HepG2 (cell line): Measurements from ENCODE around the gene GMPPA. TPM values are rescaled to one million over a fixed set of nuclear protein-coding genes. Genes with fewer than 3 reads are reported as not detected.

ENCODE experiments used
- ARNT ChIP-seq: fragments of 450-650 bp; IDR thresholded peaks from 2 replicates; pipeline ENCODE4 v1.6.1; 2017
- CEBPG ChIP-seq: IDR thresholded peaks from 2 replicates; pipeline ENCODE4 v1.6.1; 2016
- EEA1 ChIP-seq: sonication (generic); formaldehyde crosslinking; IDR thresholded peaks from 2 replicates; pipeline ENCODE4 v1.5.1; 2020; ENCODE audit warnings: mild to moderate bottlenecking, missing genetic modification reagents, borderline replicate concordance
- FOXO4 ChIP-seq: sonication (generic); formaldehyde crosslinking; conservative IDR thresholded peaks from 2 replicates; pipeline ENCODE4 v1.8.1; 2023; ENCODE audit warnings: missing genetic modification reagents
- HMG20B ChIP-seq: conservative IDR thresholded peaks from 2 replicates; pipeline ENCODE4 v1.6.1; 2016; ENCODE audit warnings: missing genetic modification reagents, missing compliant biosample characterization
- HNRNPL ChIP-seq: fragments of 200-400 bp; formaldehyde crosslinking; IDR thresholded peaks from 2 replicates; pipeline ENCODE4 v1.6.1; 2017; ENCODE audit warnings: mild to moderate bottlenecking, low read depth, low read length
- HOXA9 ChIP-seq: sonication (generic); formaldehyde crosslinking; IDR thresholded peaks from 2 replicates; pipeline ENCODE4 v1.8.1; 2022; ENCODE audit warnings: missing genetic modification reagents, mild to moderate bottlenecking, moderate library complexity, borderline replicate concordance
- JDP2 ChIP-seq: sonication (generic); formaldehyde crosslinking; IDR thresholded peaks from 2 replicates; pipeline ENCODE4 v1.8.1; 2022; ENCODE audit warnings: missing genetic modification reagents, borderline replicate concordance
- PAWR ChIP-seq: sonication (generic); formaldehyde crosslinking; IDR thresholded peaks from 2 replicates; pipeline ENCODE4 v1.4.0; 2020; ENCODE audit warnings: missing genetic modification reagents, mild to moderate bottlenecking, borderline replicate concordance
- PHF21A ChIP-seq: sonication (generic); formaldehyde crosslinking; IDR thresholded peaks from 2 replicates; pipeline ENCODE4 v1.5.0; 2020; ENCODE audit warnings: mild to moderate bottlenecking, missing genetic modification reagents
- PHF5A ChIP-seq: IDR thresholded peaks from one replicate; pipeline ENCODE4 v1.6.1; 2018; ENCODE audit warnings: low read depth, missing genetic modification reagents; ENCODE audit not compliant: unreplicated experiment
- POLR2AphosphoS2 ChIP-seq: IDR thresholded peaks from 2 replicates; pipeline ENCODE4 v1.6.1; 2011; ENCODE audit warnings: low read depth, low read length, improper control_type of control experiment
- SAFB2 ChIP-seq: sonication (generic); formaldehyde crosslinking; IDR thresholded peaks from 2 replicates; pipeline ENCODE4 v1.5.1; 2020; ENCODE audit warnings: missing genetic modification reagents, low read depth, mild to moderate bottlenecking, borderline replicate concordance
- SKI ChIP-seq: fragments of 450-650 bp; IDR thresholded peaks from one replicate; pipeline ENCODE4 v1.6.1; 2018; ENCODE audit warnings: mild to moderate bottlenecking; ENCODE audit not compliant: partially characterized antibody
- TCF12 ChIP-seq, 2 experiments: fragments of 450-650 bp in 1 of 2; sonication (generic) in 1 of 2; formaldehyde crosslinking in 1 of 2; IDR thresholded peaks; 2 replicates each; pipeline versions ENCODE4 v1.6.1 to v1.8.0; 2017 to 2022; ENCODE audit warnings: antibody characterized with exemption in 1 of 2, mild to moderate bottlenecking in 1 of 2, missing genetic modification reagents in 1 of 2, moderate library complexity in 1 of 2
- ZKSCAN1 ChIP-seq: fragments of 150-350 bp; IDR thresholded peaks from 2 replicates; pipeline ENCODE4 v1.6.1; 2014; ENCODE audit warnings: low read length
- ZMAT5 ChIP-seq: sonication (generic); formaldehyde crosslinking; IDR thresholded peaks from 2 replicates; pipeline ENCODE4 v1.5.0; 2020; ENCODE audit warnings: mild to moderate bottlenecking, low read depth, missing genetic modification reagents, borderline replicate concordance
- ZNF224 ChIP-seq: sonication (generic); formaldehyde crosslinking; IDR thresholded peaks from 2 replicates; pipeline ENCODE4 v1.5.0; 2020; ENCODE audit warnings: mild to moderate bottlenecking, missing genetic modification reagents
- ZNF570 ChIP-seq: sonication (generic); formaldehyde crosslinking; IDR thresholded peaks from 2 replicates; pipeline ENCODE4 v1.4.0; 2020; ENCODE audit warnings: mild to moderate bottlenecking, missing genetic modification reagents, borderline replicate concordance
- ZNF740 ChIP-seq: sonication (generic); formaldehyde crosslinking; IDR thresholded peaks from 2 replicates; pipeline ENCODE4 v1.4.0; 2020; ENCODE audit warnings: missing genetic modification reagents
- ZNF788 ChIP-seq: sonication (generic); formaldehyde crosslinking; IDR thresholded peaks from 2 replicates; pipeline ENCODE4 v1.5.0; 2020; ENCODE audit warnings: mild to moderate bottlenecking, missing genetic modification reagents, borderline replicate concordance
- ZNF790 ChIP-seq: sonication (generic); formaldehyde crosslinking; IDR thresholded peaks from 2 replicates; pipeline ENCODE4 v1.8.0; 2022; ENCODE audit warnings: missing genetic modification reagents, mild to moderate bottlenecking, borderline replicate concordance
- polyA plus RNA-seq, 8 experiments: library from polyadenylated mRNA; depleted of rRNA in 3 of 8; stranded (reverse) in 7 of 8; unstranded in 1 of 8; fragments of >200 nt; fragmentation: Illumina TruSeq in 4 of 8; extraction: Trizol in 4 of 8; gene quantifications; 2 replicates each; pipeline versions ENCODE4 v1.2.1 to v1.2.3, GENCODE V29; 2011 to 2016; ENCODE audit warnings: low read depth in 4 of 8, missing spikeins in 1 of 8, mixed read lengths in 1 of 8; ENCODE audit not compliant: insufficient read depth in 1 of 8
- total RNA-seq, 5 experiments: library from RNA; depleted of rRNA; stranded (reverse); fragments of >200 nt; fragmentation: Illumina TruSeq; extraction: Trizol; gene quantifications; 2 replicates each; pipeline ENCODE4 v1.2.3, GENCODE V29; 2016; ENCODE audit warnings: low read depth in 1 of 5
- TF ChIP-seq, protein P1 (sequence below): IDR thresholded peaks from 2 replicates; pipeline ENCODE4 v1.6.1; 2012; ENCODE audit warnings: low read depth, low read length, improper control_type of control experiment
- TF ChIP-seq, protein P2 (sequence below): sonication (generic); formaldehyde crosslinking; IDR thresholded peaks from 2 replicates; pipeline ENCODE4 v1.5.1; 2020; ENCODE audit warnings: missing genetic modification reagents, mild to moderate bottlenecking, borderline replicate concordance

The GMPPA gene
- total and polyA plus RNA-seq, 2 of the 13 experiments (the other 11 are each of a cell fraction or from before 2014, with no cell fraction given), result 81.1 to 106 TPM

DNA sequence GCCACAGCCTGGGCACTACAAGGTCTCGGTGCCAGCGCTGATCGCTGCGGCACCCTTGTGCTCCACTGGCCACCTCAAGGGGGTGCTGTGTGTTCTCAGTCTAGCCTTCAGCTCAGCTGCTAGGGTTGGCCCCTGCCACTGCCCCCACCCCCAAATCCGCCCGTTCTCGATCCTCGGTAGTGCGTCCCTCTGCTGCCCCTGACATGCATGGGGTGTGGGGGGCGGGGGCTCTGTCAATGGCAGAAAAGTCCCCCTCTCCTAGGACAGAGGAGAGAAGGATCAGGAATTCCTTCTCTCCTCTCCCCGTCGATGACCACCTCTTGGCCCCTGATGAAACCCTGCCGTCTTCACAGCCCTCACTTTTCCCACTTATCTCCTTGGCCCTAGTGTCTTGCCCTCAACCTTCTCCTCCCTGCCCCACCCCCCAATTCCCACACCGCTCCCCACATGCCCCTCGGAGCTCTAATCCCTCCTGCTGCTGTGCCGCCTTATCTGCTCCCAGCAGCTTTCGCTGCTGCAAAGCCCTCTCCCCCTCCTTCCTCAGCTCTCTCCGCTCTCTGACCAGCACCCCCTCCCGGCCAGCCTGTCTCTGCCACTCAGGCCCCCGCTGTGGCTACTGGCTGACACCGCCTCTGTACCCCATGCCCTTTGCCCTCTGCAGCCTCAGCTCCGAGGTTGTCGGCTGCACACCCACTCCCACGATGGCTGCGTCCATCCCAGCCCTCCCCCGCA, 11.3 kb downstream of the GMPPA start (continued):
- peak; percentile 90 for TF ChIP-seq PHF5A (CRISPR knock-in tag)
- TF ChIP-seq, protein P1, sequence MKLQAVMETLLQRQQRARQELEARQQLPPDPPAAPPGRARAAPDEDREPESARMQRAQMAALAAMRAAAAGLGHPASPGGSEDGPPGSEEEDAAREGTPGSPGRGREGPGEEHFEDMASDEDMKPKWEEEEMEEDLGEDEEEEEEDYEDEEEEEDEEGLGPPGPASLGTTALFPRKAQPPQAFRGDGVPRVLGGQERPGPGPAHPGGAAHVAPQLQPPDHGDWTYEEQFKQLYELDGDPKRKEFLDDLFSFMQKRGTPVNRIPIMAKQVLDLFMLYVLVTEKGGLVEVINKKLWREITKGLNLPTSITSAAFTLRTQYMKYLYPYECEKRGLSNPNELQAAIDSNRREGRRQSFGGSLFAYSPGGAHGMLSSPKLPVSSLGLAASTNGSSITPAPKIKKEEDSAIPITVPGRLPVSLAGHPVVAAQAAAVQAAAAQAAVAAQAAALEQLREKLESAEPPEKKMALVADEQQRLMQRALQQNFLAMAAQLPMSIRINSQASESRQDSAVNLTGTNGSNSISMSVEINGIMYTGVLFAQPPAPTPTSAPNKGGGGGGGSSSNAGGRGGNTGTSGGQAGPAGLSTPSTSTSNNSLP, result no peak
- no peak for TF ChIP-seq JDP2 (CRISPR knock-in tag)
- TF ChIP-seq FOXO4, result no peak
- TF ChIP-seq, protein P2, sequence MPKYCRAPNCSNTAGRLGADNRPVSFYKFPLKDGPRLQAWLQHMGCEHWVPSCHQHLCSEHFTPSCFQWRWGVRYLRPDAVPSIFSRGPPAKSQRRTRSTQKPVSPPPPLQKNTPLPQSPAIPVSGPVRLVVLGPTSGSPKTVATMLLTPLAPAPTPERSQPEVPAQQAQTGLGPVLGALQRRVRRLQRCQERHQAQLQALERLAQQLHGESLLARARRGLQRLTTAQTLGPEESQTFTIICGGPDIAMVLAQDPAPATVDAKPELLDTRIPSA, result no peak
- TF ChIP-seq ZNF224 (CRISPR knock-in tag), result no peak
- no peak for TF ChIP-seq ZMAT5 (CRISPR knock-in tag)
- no peak for TF ChIP-seq ARNT
- TF ChIP-seq SAFB2 (CRISPR knock-in tag), result 0 out of 2 replicates have a peak, but pooled peaks have one; percentile 77
- TF ChIP-seq HMG20B (CRISPR knock-in tag), result no peak
- no peak for TF ChIP-seq ZNF570 (CRISPR knock-in tag)
- no peak for TF ChIP-seq CEBPG (CRISPR knock-in tag)
- no peak for TF ChIP-seq ZKSCAN1
- no peak for TF ChIP-seq ZNF788 (CRISPR knock-in tag)
- TF ChIP-seq PHF21A (CRISPR knock-in tag), result no peak
- TF ChIP-seq POLR2AphosphoS2, result no peak
- TF ChIP-seq SKI, result no peak
- TF ChIP-seq ZNF790 (CRISPR knock-in tag), result no peak
- TF ChIP-seq HNRNPL, result peak; percentile 92
- TF ChIP-seq HOXA9 (CRISPR knock-in tag), result no peak
- TF ChIP-seq TCF12 (IDR thresholded peaks at IDR 0.05), result no peak
- TF ChIP-seq TCF12 (CRISPR knock-in tag; IDR thresholded peaks at IDR 0.05), result no peak
- TF ChIP-seq PAWR, result no peak
- TF ChIP-seq EEA1, result peak; percentile 87
- 0 out of 2 replicates have a peak, but pooled peaks have one; percentile 58 for TF ChIP-seq ZNF740 (CRISPR knock-in tag)
